Right lobe of liver (tissue), 6 donors: ENCODE measurements around the gene ACOT13. TPM values are rescaled to one million over a fixed set of nuclear protein-coding genes. Genes with fewer than 3 reads are reported as not detected.

ENCODE experiments used
- ATAC-seq, 4 donors: fragments of 200-7000 bp; cut with Tn5 transposase; one replicate each; pipeline ENCODE4 v1.9.1; 2020; ENCODE audit warnings: mild to moderate bottlenecking in 4 of 4, moderate library complexity in 4 of 4
- DNase-seq, 3 donors: peaks; one replicate each; pipeline ENCODE4 v3.0.0-alpha.2; 2020
- H3K27ac ChIP-seq, 3 donors: fragments of 200-600 bp; one replicate each; pipeline ENCODE4 v1.8.0; 2022
- H3K27me3 ChIP-seq, 2 donors: fragments of 200-600 bp; one replicate each; pipeline ENCODE4 v1.8.0; 2022
- H3K36me3 ChIP-seq, 4 donors: fragments of 200-600 bp; sonication (generic) in 1 of 4; one replicate each; pipeline versions ENCODE4 v1.5.1 to v1.8.0; 2017 to 2022; ENCODE audit warnings: control low read depth in 1 of 4
- H3K4me1 ChIP-seq, 4 donors: fragments of 200-600 bp; sonication (generic) in 1 of 4; one replicate each; pipeline versions ENCODE4 v1.5.1 to v1.8.0; 2017 to 2022; ENCODE audit warnings: control low read depth in 1 of 4
- H3K4me3 ChIP-seq, 3 donors: fragments of 200-600 bp; one replicate each; pipeline ENCODE4 v1.8.0; 2022
- H3K9me3 ChIP-seq, 4 donors: fragments of 200-600 bp; sonication (generic) in 1 of 4; one replicate each; pipeline versions ENCODE4 v1.5.1 to v1.8.0; 2017 to 2022; ENCODE audit warnings: control low read depth in 1 of 4
- CTCF ChIP-seq, 4 donors: fragments of 200-600 bp in 3 of 4; fragments of 450-650 bp in 1 of 4; IDR thresholded peaks; one replicate each; pipeline versions ENCODE4 v1.5.1 to v1.8.0; 2016 to 2022; ENCODE audit warnings: antibody characterized with exemption in 4 of 4, mild to moderate bottlenecking in 2 of 4
- POLR2A ChIP-seq: fragments of 450-650 bp; IDR thresholded peaks from one replicate; pipeline ENCODE4 v1.6.1; 2017; ENCODE audit warnings: antibody characterized with exemption, mild to moderate bottlenecking
- WGBS: methylation state at CpG from one replicate; pipeline ENCODE4 v1.1.6; 2018; ENCODE audit warnings: low coverage, low lambda C conversion rate; ENCODE audit not compliant: insufficient coverage; ENCODE audit errors: missing lambda C conversion rate; 5-methylcytosine and 5-hydroxymethylcytosine counted together
- intact Hi-C, 2 donors: fragments of 100-400 bp; cut with DNase I; formaldehyde crosslinking; loops; one replicate each; pipeline versions ENCODE4 v1.11.2 to v1.14.1; 2022
- total RNA-seq, 6 experiments: library from RNA; depleted of rRNA in 2 of 6; stranded (reverse); fragments of >200 nt in 2 of 6; fragmentation: NEBNext Ultra II Directional in 3 of 6; extraction: Animal tissue kit (Norgen Biotek cat#: 25700) in 3 of 6; gene quantifications; one replicate each; pipeline versions ENCODE4 v1.1.0 to v1.2.4, GENCODE V29; 2016 to 2023
- donor health status: DM: no; HTN: yes; CAD: no.
- donor health status: DM: no; HTN: no; CAD: no.
- donor health status: DM: no; HTN: no; CAD: no.
- donor health status: DM: no; HTN: yes; CAD: no.
- donor health status: DM: no; HTN: yes; CAD: no.

The ACOT13 gene
- total RNA-seq, 6 experiments from 2014 or later: 14.0 to 53.6 (median 43.4) TPM

- 66% methylated on average over 2 of the region's 2 CpGs for WGBS
- no peak for ATAC-seq
- intact Hi-C loops: no loop called here
- H3K4me1 ChIP-seq: no peaks in the 10 kb centered on the region
- TF ChIP-seq CTCF (IDR thresholded peaks at IDR 0.05) (no peak), POLR2A (no peak)
- no peak overlapping the region for H3K27ac ChIP-seq
- no peaks in the 10 kb centered on the region for H3K9me3 ChIP-seq
- peaks cover 0 to 31% (median 13%) of the 10 kb centered on the region in 4 donors for H3K36me3 ChIP-seq
- no peak overlapping the region for H3K4me3 ChIP-seq
- no peaks in the 10 kb centered on the region for H3K27me3 ChIP-seq
- DNase-seq: no peak
Measured at GRCh38 chr6:24649691-24650090, 17.2 kb upstream of the ACOT13 start.

GRCh38 chr6:24650365-24650764 is 16.5 kb upstream of the ACOT13 start:
- DNase-seq (no peak), ATAC-seq (no peak)
- intact Hi-C loops: no loop called here
- WGBS: 42% methylated on average over 3 of the region's 3 CpGs
- TF ChIP-seq POLR2A (no peak), CTCF (IDR thresholded peaks at IDR 0.05) (no peak)
- Histone ChIP-seq H3K27ac (no peak overlapping the region), H3K4me3 (no peak overlapping the region), H3K27me3 (no peaks in the 10 kb centered on the region), H3K36me3 (peaks cover 0 to 31% (median 13%) of the 10 kb centered on the region in 4 donors), H3K9me3 (no peaks in the 10 kb centered on the region), H3K4me1 (no peaks in the 10 kb centered on the region)

- no peaks in the 10 kb centered on the region for H3K9me3 ChIP-seq
- no peaks in the 10 kb centered on the region for H3K4me1 ChIP-seq
- no peak overlapping the region for H3K27ac ChIP-seq
- 36% methylated on average over 1 of the region's 1 CpG for WGBS
- DNase-seq (no peak), ATAC-seq (no peak)
- H3K36me3 ChIP-seq: peaks cover 0 to 28% (median 13%) of the 10 kb centered on the region in 4 donors
- H3K4me3 ChIP-seq: no peak overlapping the region
- intact Hi-C loops: no loop called here
- TF ChIP-seq POLR2A (no peak), CTCF (IDR thresholded peaks at IDR 0.05) (no peak)
- no peaks in the 10 kb centered on the region for H3K27me3 ChIP-seq
Measured at GRCh38 chr6:24655215-24655614, 11.7 kb upstream of the ACOT13 start.

- no peak overlapping the region for H3K4me3 ChIP-seq
- peaks cover 0 to 2% (median 0%) of the 10 kb centered on the region in 4 donors for H3K36me3 ChIP-seq
- DNase-seq: no peak
- H3K9me3 ChIP-seq: no peaks in the 10 kb centered on the region
- ATAC-seq: peak; percentile 26 to 68 (median 60)
- H3K4me1 ChIP-seq: peaks cover 0 to 11% (median 5%) of the 10 kb centered on the region in 4 donors
- TF ChIP-seq CTCF (IDR thresholded peaks at IDR 0.05) (no peak), POLR2A (no peak)
- H3K27ac ChIP-seq: peak overlapping the region in 1 of 3 donors; percentile 30
- H3K27me3 ChIP-seq: no peaks in the 10 kb centered on the region
- intact Hi-C loops: no loop called here
- 63% methylated on average over 9 of the region's 9 CpGs for WGBS
Measured at GRCh38 chr6:24658573-24659560, 8.0 kb upstream of the ACOT13 start.
